ENCODE measurements around the gene CYP26B1.
A peak's percentile ranks its signal among the peaks of the same experiment; 100 is the strongest.

CYP26B1 gene

GRCh38 chr2:72153924-72154323, 6.3 kb upstream of the CYP26B1 start:
- Histone ChIP-seq H3K9me3 (ENCODE audit: control insufficient read depth, low read length) (no peaks in the 10 kb centered on the region), H3K27me3 (ENCODE audit: control insufficient read depth, insufficient read depth, low read length) (peaks cover 55% of the 10 kb centered on the region), H3K4me3 (ENCODE audit: low read length) (no peak overlapping the region), H3K9ac (ENCODE audit: low read length) (no peak overlapping the region), H3K4me1 (ENCODE audit: control insufficient read depth, insufficient read depth, low read length) (peaks cover 16% of the 10 kb centered on the region), H3K36me3 (ENCODE audit: control insufficient read depth, insufficient read depth, low read length) (no peaks in the 10 kb centered on the region)

GRCh38 chr2:72153026-72153791, 5.5 kb upstream of the CYP26B1 start:
- Histone ChIP-seq H3K36me3 (ENCODE audit: control insufficient read depth, insufficient read depth, low read length) (no peaks in the 10 kb centered on the region), H3K4me3 (ENCODE audit: low read length) (no peak overlapping the region), H3K9ac (ENCODE audit: low read length) (no peak overlapping the region), H3K27me3 (ENCODE audit: control insufficient read depth, insufficient read depth, low read length) (peaks cover 57% of the 10 kb centered on the region), H3K9me3 (ENCODE audit: control insufficient read depth, low read length) (no peaks in the 10 kb centered on the region), H3K4me1 (ENCODE audit: control insufficient read depth, insufficient read depth, low read length) (peaks cover 16% of the 10 kb centered on the region)

- Histone ChIP-seq H3K9ac (ENCODE audit: low read length) (no peak overlapping the region), H3K36me3 (ENCODE audit: control insufficient read depth, insufficient read depth, low read length) (no peaks in the 10 kb centered on the region), H3K27me3 (ENCODE audit: control insufficient read depth, insufficient read depth, low read length) (peaks cover 76% of the 10 kb centered on the region), H3K9me3 (ENCODE audit: control insufficient read depth, low read length) (no peaks in the 10 kb centered on the region), H3K4me1 (ENCODE audit: control insufficient read depth, insufficient read depth, low read length) (peaks cover 37% of the 10 kb centered on the region), H3K4me3 (ENCODE audit: low read length) (no peak overlapping the region)
Observed at GRCh38 chr2:72150861-72151356, 3.2 kb upstream of the CYP26B1 start.

- no peaks in the 10 kb centered on the region for H3K9me3 ChIP-seq (ENCODE audit: control insufficient read depth, low read length)
- no peaks in the 10 kb centered on the region for H3K36me3 ChIP-seq (ENCODE audit: control insufficient read depth, insufficient read depth, low read length)
- no peak overlapping the region for H3K4me3 ChIP-seq (ENCODE audit: low read length)
- no peak overlapping the region for H3K9ac ChIP-seq (ENCODE audit: low read length)
- H3K27me3 ChIP-seq (ENCODE audit: control insufficient read depth, insufficient read depth, low read length): peaks cover 76% of the 10 kb centered on the region
- H3K4me1 ChIP-seq (ENCODE audit: control insufficient read depth, insufficient read depth, low read length): peaks cover 40% of the 10 kb centered on the region
Observed at GRCh38 chr2:72150157-72150860, 2.6 kb upstream of the CYP26B1 start.

GRCh38 chr2:72149556-72150156, 2.0 kb upstream of the CYP26B1 start:
- no peaks in the 10 kb centered on the region for H3K9me3 ChIP-seq (ENCODE audit: control insufficient read depth, low read length)
- H3K27me3 ChIP-seq (ENCODE audit: control insufficient read depth, insufficient read depth, low read length): peaks cover 76% of the 10 kb centered on the region
- no peak overlapping the region for H3K9ac ChIP-seq (ENCODE audit: low read length)
- peaks cover 47% of the 10 kb centered on the region for H3K4me1 ChIP-seq (ENCODE audit: control insufficient read depth, insufficient read depth, low read length)
- H3K4me3 ChIP-seq (ENCODE audit: low read length): no peak overlapping the region
- H3K36me3 ChIP-seq (ENCODE audit: control insufficient read depth, insufficient read depth, low read length): no peaks in the 10 kb centered on the region

- Histone ChIP-seq H3K9ac (ENCODE audit: low read length) (no peak overlapping the region), H3K4me3 (ENCODE audit: low read length) (no peak overlapping the region), H3K4me1 (ENCODE audit: control insufficient read depth, insufficient read depth, low read length) (peaks cover 48% of the 10 kb centered on the region), H3K36me3 (ENCODE audit: control insufficient read depth, insufficient read depth, low read length) (no peaks in the 10 kb centered on the region), H3K27me3 (ENCODE audit: control insufficient read depth, insufficient read depth, low read length) (peaks cover 76% of the 10 kb centered on the region), H3K9me3 (ENCODE audit: control insufficient read depth, low read length) (no peaks in the 10 kb centered on the region)
Observed at GRCh38 chr2:72148837-72149555, 1.3 kb upstream of the CYP26B1 start.

- H3K4me1 ChIP-seq (ENCODE audit: control insufficient read depth, insufficient read depth, low read length): peaks cover 54% of the 10 kb centered on the region
- no peaks in the 10 kb centered on the region for H3K36me3 ChIP-seq (ENCODE audit: control insufficient read depth, insufficient read depth, low read length)
- peaks cover 84% of the 10 kb centered on the region for H3K27me3 ChIP-seq (ENCODE audit: control insufficient read depth, insufficient read depth, low read length)
- H3K4me3 ChIP-seq (ENCODE audit: low read length): no peak overlapping the region
- no peaks in the 10 kb centered on the region for H3K9me3 ChIP-seq (ENCODE audit: control insufficient read depth, low read length)
- H3K9ac ChIP-seq (ENCODE audit: low read length): no peak overlapping the region
Observed at GRCh38 chr2:72148003-72148836, 558 bp upstream of the CYP26B1 start.

- no peaks in the 10 kb centered on the region for H3K9me3 ChIP-seq (ENCODE audit: control insufficient read depth, low read length)
- H3K4me3 ChIP-seq (ENCODE audit: low read length): peak overlapping the region; percentile 19
- peaks cover 82% of the 10 kb centered on the region for H3K27me3 ChIP-seq (ENCODE audit: control insufficient read depth, insufficient read depth, low read length)
- no peak overlapping the region for H3K9ac ChIP-seq (ENCODE audit: low read length)
- H3K36me3 ChIP-seq (ENCODE audit: control insufficient read depth, insufficient read depth, low read length): no peaks in the 10 kb centered on the region
- H3K4me1 ChIP-seq (ENCODE audit: control insufficient read depth, insufficient read depth, low read length): peaks cover 54% of the 10 kb centered on the region
Observed at GRCh38 chr2:72146347-72147302, 1.0 kb downstream of the CYP26B1 start.

- Histone ChIP-seq H3K9ac (ENCODE audit: low read length) (no peak overlapping the region), H3K36me3 (ENCODE audit: control insufficient read depth, insufficient read depth, low read length) (no peaks in the 10 kb centered on the region), H3K9me3 (ENCODE audit: control insufficient read depth, low read length) (no peaks in the 10 kb centered on the region), H3K4me3 (ENCODE audit: low read length) (no peak overlapping the region), H3K4me1 (ENCODE audit: control insufficient read depth, insufficient read depth, low read length) (peaks cover 54% of the 10 kb centered on the region), H3K27me3 (ENCODE audit: control insufficient read depth, insufficient read depth, low read length) (peaks cover 76% of the 10 kb centered on the region)
Observed at GRCh38 chr2:72145658-72146329, 1.9 kb downstream of the CYP26B1 start.

GRCh38 chr2:72145289-72145657, 2.4 kb downstream of the CYP26B1 start:
- H3K36me3 ChIP-seq (ENCODE audit: control insufficient read depth, insufficient read depth, low read length): no peaks in the 10 kb centered on the region
- peaks cover 51% of the 10 kb centered on the region for H3K4me1 ChIP-seq (ENCODE audit: control insufficient read depth, insufficient read depth, low read length)
- peaks cover 75% of the 10 kb centered on the region for H3K27me3 ChIP-seq (ENCODE audit: control insufficient read depth, insufficient read depth, low read length)
- H3K9ac ChIP-seq (ENCODE audit: low read length): no peak overlapping the region
- no peak overlapping the region for H3K4me3 ChIP-seq (ENCODE audit: low read length)
- H3K9me3 ChIP-seq (ENCODE audit: control insufficient read depth, low read length): no peaks in the 10 kb centered on the region
